H1 (cell line): ENCODE results near the gene LRRIQ4. TPM values are rescaled to one million over a fixed set of nuclear protein-coding genes. Genes with fewer than 3 reads are reported as not detected.

Experiments
- CTCF ChIA-PET: fragments of 300-600 bp; sonication (Branson Sonifier 250); formaldehyde crosslinking; loops from one replicate; lab custom pipeline; 2021; ENCODE audit not compliant: partially characterized antibody; lab: Charles Lee
- POLR2A ChIA-PET: fragments of 300-600 bp; sonication (Branson Sonifier 250); formaldehyde crosslinking; loops from one replicate; lab custom pipeline; 2021; ENCODE audit warnings: inconsistent platforms; ENCODE audit not compliant: partially characterized antibody; lab: Charles Lee
- DNase-seq, 2 experiments: peaks; one replicate each; pipeline versions ENCODE4 v3.0.0 to v3.0.0-alpha.2; 2010 to 2022; ENCODE audit warnings: low spot score in 2 of 2, low read depth in 1 of 2, mixed read lengths in 1 of 2
- FAIRE-seq: peaks from 2 replicates; lab custom pipeline; 2011; peaks lifted over from hg19 to GRCh38; lab: Jason Lieb, UNC
- H2AFZ ChIP-seq: 2 replicates; pipeline ENCODE4 v1.8.1; 2012; ENCODE audit warnings: low read length, inconsistent platforms
- H2AK5ac ChIP-seq: 2 replicates; pipeline ENCODE4 v1.6.1; 2013; ENCODE audit warnings: low read depth, low read length
- H2BK120ac ChIP-seq: replicated peaks from 2 replicates; pipeline ENCODE3; 2013; ENCODE audit warnings: low read depth, low read length, inconsistent platforms
- H2BK12ac ChIP-seq: 2 replicates; pipeline ENCODE4 v1.6.1; 2013; ENCODE audit warnings: low read depth, low read length
- H2BK15ac ChIP-seq: 2 replicates; pipeline ENCODE4 v1.6.1; 2013; ENCODE audit warnings: low read length
- H2BK20ac ChIP-seq: 2 replicates; pipeline ENCODE4 v1.6.1; 2013; ENCODE audit warnings: low read length
- H2BK5ac ChIP-seq: 2 replicates; pipeline ENCODE4 v1.6.1; 2013; ENCODE audit warnings: low read depth, low read length
- H3K14ac ChIP-seq: 2 replicates; pipeline ENCODE4 v1.6.1; 2013; ENCODE audit warnings: inconsistent platforms; ENCODE audit not compliant: insufficient read length
- H3K18ac ChIP-seq: 2 replicates; pipeline ENCODE4 v1.6.1; 2013; ENCODE audit warnings: low read length; ENCODE audit errors: extremely low read depth
- H3K23ac ChIP-seq: 2 replicates; pipeline ENCODE4 v1.6.1; 2013; ENCODE audit warnings: inconsistent platforms; ENCODE audit not compliant: insufficient read length
- H3K23me2 ChIP-seq: 2 replicates; pipeline ENCODE4 v1.6.1; 2013; ENCODE audit warnings: low read depth, low read length
- H3K27ac ChIP-seq: 2 replicates; pipeline ENCODE4 v1.6.1; 2011; ENCODE audit warnings: low read depth, low read length, inconsistent platforms
- H3K27me3 ChIP-seq, 4 experiments: replicated peaks in 1 of 4; 1 replicate in 1 of 4; 2 replicates in 3 of 4; pipeline versions ENCODE4 v1.6.1 to v1.8.1; 2011 to 2013; ENCODE audit warnings: low read length in 3 of 4, mild to moderate bottlenecking in 3 of 4, inconsistent platforms in 2 of 4, mixed read lengths in 2 of 4, moderate library complexity in 1 of 4; ENCODE audit not compliant: control insufficient read depth in 3 of 4, insufficient read depth in 3 of 4; ENCODE audit errors: extremely low read depth in 1 of 4
- H3K36me3 ChIP-seq, 4 experiments: 2 replicates each; pipeline versions ENCODE4 v1.6.1 to v1.8.1; 2011 to 2013; ENCODE audit warnings: mild to moderate bottlenecking in 4 of 4, low read length in 3 of 4, moderate library complexity in 2 of 4, control low read depth in 1 of 4, inconsistent platforms in 1 of 4; ENCODE audit not compliant: insufficient read depth in 4 of 4, control insufficient read depth in 2 of 4
- H3K4ac ChIP-seq: replicated peaks from 2 replicates; pipeline ENCODE3; 2013; ENCODE audit warnings: low read length, low read depth, mixed read lengths, inconsistent platforms; ENCODE audit not compliant: insufficient read length
- H3K4me1 ChIP-seq, 4 experiments: replicated peaks in 1 of 4; 1 replicate in 1 of 4; 2 replicates in 3 of 4; pipeline versions ENCODE4 v1.6.1 to v1.8.1; 2011 to 2013; ENCODE audit warnings: low read length in 3 of 4, inconsistent platforms in 2 of 4, mixed read lengths in 1 of 4; ENCODE audit not compliant: insufficient read depth in 4 of 4, control insufficient read depth in 3 of 4
- H3K4me2 ChIP-seq, 2 experiments: 2 replicates each; pipeline versions ENCODE4 v1.6.1 to v1.8.1; 2011 to 2013; ENCODE audit warnings: low read depth in 2 of 2, low read length in 2 of 2, control low read depth in 1 of 2, inconsistent platforms in 1 of 2, mild to moderate bottlenecking in 1 of 2; ENCODE audit not compliant: insufficient read depth in 1 of 2
- H3K4me3 ChIP-seq, 4 experiments: fragments of 200-600, 300-600 bp in 1 of 4; sonication (generic), shearing (Covaris generic), sonication (Bioruptor Twin) in 1 of 4; 2 replicates each; pipeline versions ENCODE4 v1.5.1 to v1.8.1; 2011 to 2016; ENCODE audit warnings: low read length in 4 of 4, low read depth in 3 of 4, control low read depth in 2 of 4, inconsistent platforms in 2 of 4, mild to moderate bottlenecking in 2 of 4, mixed read lengths in 1 of 4, moderate library complexity in 1 of 4; ENCODE audit not compliant: insufficient read depth in 2 of 4; ENCODE audit errors: extremely low read depth in 1 of 4
- H3K56ac ChIP-seq: replicated peaks from 2 replicates; pipeline ENCODE3; 2013; ENCODE audit warnings: low read depth, mild to moderate bottlenecking, mixed read lengths, low read length, inconsistent platforms; ENCODE audit not compliant: insufficient read length
- H3K79me1 ChIP-seq: 2 replicates; pipeline ENCODE4 v1.6.1; 2013; ENCODE audit warnings: low read depth, low read length, control low read depth
- H3K79me2 ChIP-seq, 2 experiments: 2 replicates each; pipeline versions ENCODE4 v1.6.1 to v1.8.1; 2012 to 2013; ENCODE audit warnings: low read length in 2 of 2, mild to moderate bottlenecking in 2 of 2, inconsistent platforms in 1 of 2; ENCODE audit not compliant: insufficient read depth in 2 of 2, control insufficient read depth in 1 of 2
- H3K9ac ChIP-seq, 4 experiments: replicated peaks in 1 of 4; 1 replicate in 1 of 4; 2 replicates in 3 of 4; pipeline versions ENCODE4 v1.6.1 to v1.8.1; 2011 to 2013; ENCODE audit warnings: low read depth in 3 of 4, low read length in 3 of 4, control low read depth in 2 of 4, mild to moderate bottlenecking in 2 of 4, moderate library complexity in 2 of 4, inconsistent platforms in 1 of 4; ENCODE audit errors: extremely low read depth in 1 of 4
- H3K9me3 ChIP-seq, 2 experiments: 2 replicates each; pipeline versions ENCODE4 v1.6.1 to v1.8.1; 2012 to 2013; ENCODE audit warnings: mild to moderate bottlenecking in 2 of 2, moderate library complexity in 2 of 2, control low read depth in 1 of 2, inconsistent platforms in 1 of 2, low read depth in 1 of 2, low read length in 1 of 2, mixed read lengths in 1 of 2; ENCODE audit not compliant: insufficient read depth in 2 of 2
- H4K20me1 ChIP-seq, 2 experiments: replicated peaks in 1 of 2; 2 replicates each; pipeline versions ENCODE3 to v1.8.1; 2011 to 2013; ENCODE audit warnings: inconsistent platforms in 2 of 2, low read length in 2 of 2, mild to moderate bottlenecking in 1 of 2; ENCODE audit not compliant: insufficient read depth in 2 of 2, control insufficient read depth in 1 of 2
- H4K5ac ChIP-seq: 2 replicates; pipeline ENCODE4 v1.6.1; 2013; ENCODE audit warnings: low read length, low read depth, mixed read lengths, inconsistent platforms; ENCODE audit not compliant: insufficient read length
- H4K8ac ChIP-seq: 2 replicates; pipeline ENCODE4 v1.8.0; 2013; ENCODE audit warnings: mild to moderate bottlenecking, moderate library complexity, low read length, inconsistent platforms; ENCODE audit not compliant: insufficient read depth; ENCODE audit errors: extremely low read depth
- H4K91ac ChIP-seq: replicated peaks from 2 replicates; pipeline ENCODE3; 2013; ENCODE audit warnings: low read length, mixed read lengths, inconsistent platforms; ENCODE audit not compliant: insufficient read length
- CREB1 ChIP-seq: IDR thresholded peaks from 2 replicates; pipeline ENCODE4 v1.6.1; 2012; ENCODE audit warnings: inconsistent platforms
- CTBP2 ChIP-seq: IDR thresholded peaks from 2 replicates; pipeline ENCODE4 v1.7.0; 2011; ENCODE audit warnings: borderline replicate concordance, mild to moderate bottlenecking, moderate library complexity, mixed read lengths, low read length; ENCODE audit not compliant: insufficient read depth, insufficient read length
- E2F6 ChIP-seq: IDR thresholded peaks from 2 replicates; pipeline ENCODE4 v1.6.1; 2012; ENCODE audit warnings: inconsistent platforms
- EZH2 ChIP-seq: fragments of 200-600 bp; sonication (generic); IDR thresholded peaks from 2 replicates; pipeline ENCODE4 v1.7.1; 2012; ENCODE audit warnings: low read depth, mild to moderate bottlenecking, moderate library complexity, low read length, inconsistent platforms; ENCODE audit not compliant: severe bottlenecking
- KDM5A ChIP-seq: fragments of 200-600 bp; IDR thresholded peaks from 2 replicates; pipeline ENCODE4 v1.7.1; 2012; ENCODE audit warnings: mild to moderate bottlenecking, low read length, inconsistent platforms, mixed read lengths
- POLR2AphosphoS5 ChIP-seq: IDR thresholded peaks from 2 replicates; pipeline ENCODE4 v1.6.1; 2011; ENCODE audit warnings: low read depth, low read length
- RBBP5 ChIP-seq: IDR thresholded peaks from 2 replicates; pipeline ENCODE4 v1.7.1; 2012; ENCODE audit warnings: low read depth, mild to moderate bottlenecking, inconsistent platforms, low read length, moderate library complexity, borderline replicate concordance
- RNF2 ChIP-seq: fragments of 200-900, 300-1000 bp; sonication (generic); IDR thresholded peaks from 2 replicates; pipeline ENCODE4 v1.7.1; 2016; ENCODE audit warnings: borderline replicate concordance, low read depth, mild to moderate bottlenecking, antibody characterized with exemption, low read length; ENCODE audit not compliant: poor library complexity, severe bottlenecking; ENCODE audit errors: missing control alignments
- SP1 ChIP-seq: IDR thresholded peaks from 2 replicates; pipeline ENCODE4 v1.6.1; 2011; ENCODE audit warnings: low read depth, low read length
- SUZ12 ChIP-seq: fragments of 200-600 bp; sonication (generic); IDR thresholded peaks from 2 replicates; pipeline ENCODE4 v1.6.1; 2012; ENCODE audit warnings: mild to moderate bottlenecking, inconsistent platforms, low read length, moderate library complexity, mixed read lengths
- TAF1 ChIP-seq: IDR thresholded peaks from 2 replicates; pipeline ENCODE4 v1.6.1; 2011; ENCODE audit warnings: mild to moderate bottlenecking, low read depth, low read length
- TEAD4 ChIP-seq: IDR thresholded peaks from 2 replicates; pipeline ENCODE4 v1.6.1; 2012; ENCODE audit warnings: low read depth, low read length, inconsistent platforms, mixed read lengths
- USF2 ChIP-seq: IDR thresholded peaks from 2 replicates; pipeline ENCODE4 v1.6.1; 2011; ENCODE audit warnings: low read length, improper control_type of control experiment
- WGBS, 2 experiments: shearing (Covaris generic) in 1 of 2; methylation state at CpG; one replicate each; pipeline versions ENCODE4 v1.1.6 to v1.1.7; 2013 to 2015; ENCODE audit warnings: low lambda C conversion rate in 2 of 2, mixed read lengths in 2 of 2, inconsistent platforms in 1 of 2, low coverage in 1 of 2, missing lambda C conversion rate in 1 of 2; ENCODE audit not compliant: insufficient replicate concordance in 2 of 2, insufficient coverage in 1 of 2, insufficient read length in 1 of 2; ENCODE audit errors: extremely low coverage in 1 of 2, missing lambda C conversion rate in 1 of 2; 5-methylcytosine and 5-hydroxymethylcytosine counted together
- polyA plus RNA-seq, 7 experiments: library from polyadenylated mRNA; depleted of rRNA in 3 of 7; stranded (reverse) in 5 of 7; unstranded in 2 of 7; fragments of >200 nt in 5 of 7; fragments of 200-250 nt in 2 of 7; gene quantifications; 1 replicate in 5 of 7; 2 replicates in 1 of 7; 4 replicates in 1 of 7; pipeline versions ENCODE4 v1.2.1 to v1.2.3, GENCODE V29; 2011 to 2013; ENCODE audit warnings: missing spikeins in 2 of 7, mixed read lengths in 2 of 7
- total RNA-seq: library from RNA; stranded (reverse); fragmentation: NEBNext Ultra II Directional; extraction: Animal tissue kit (Norgen Biotek cat#: 25700); gene quantifications from 2 replicates; pipeline ENCODE4 v1.2.1, GENCODE V29; 2021

LRRIQ4 gene
- total and polyA plus RNA-seq, 2 of the 8 experiments (the other 6 are each of a cell fraction or from before 2014, with no cell fraction given) = 0.08 TPM; not detected in 1

GRCh38 chr3:169822983-169823382 is 10.3 kb downstream of the LRRIQ4 start:
- Histone ChIP-seq H4K91ac (no peak overlapping the region), H3K9ac (no peak overlapping the region), H3K4me1 (no peaks in the 10 kb centered on the region), H3K9me3 (no peaks in the 10 kb centered on the region), H2BK120ac (no peak overlapping the region), H3K36me3 (no peaks in the 10 kb centered on the region), H3K4me2 (no peak overlapping the region), H3K79me1 (no peaks in the 10 kb centered on the region), H3K4ac (no peak overlapping the region), H3K18ac (no peak overlapping the region), H2BK5ac (no peak overlapping the region), H2BK12ac (no peak overlapping the region), H3K27me3 (peaks cover 0 to 1% (median 0%) of the 10 kb centered on the region in 4 experiments; a peak in 1 of 7 replicates), H2AK5ac (no peak overlapping the region), H3K14ac (no peak overlapping the region), H4K8ac (no peak overlapping the region), H4K5ac (no peak overlapping the region), H3K79me2 (no peaks in the 10 kb centered on the region), H2BK15ac (no peak overlapping the region), H3K23ac (no peak overlapping the region), H2AFZ (no peak overlapping the region), H3K56ac (no peak overlapping the region), H3K4me3 (no peak overlapping the region), H2BK20ac (no peak overlapping the region), H4K20me1 (no peaks in the 10 kb centered on the region), H3K23me2 (no peaks in the 10 kb centered on the region), H3K27ac (no peak overlapping the region)
- ChIA-PET POLR2A (no interaction called here), CTCF (interaction anchor here (0.6 to 2.5 kb wide), 3 partner anchors 10 to 198 kb away, joined by 3 to 6 read pairs (median 4); partner anchors contain the start of genes LRRC34 and LRRIQ4)
- no peak for FAIRE-seq
- 95% methylated on average over 6 of the region's 6 CpGs; no CpG with 5 or more reads in 1 of the 2 experiments for whole genome bisulfite sequencing, 2 experiments
- DNase-seq = no peak
- TF ChIP-seq E2F6 (no peak), KDM5A (no peak), EZH2 (no peak), SP1 (no peak), CTBP2 (no peak), SUZ12 (no peak), USF2 (no peak), RBBP5 (no peak), RNF2 (no peak), TAF1 (no peak), POLR2AphosphoS5 (no peak), CREB1 (no peak), TEAD4 (no peak)
